Activated CD4-positive, alpha-beta T cell treated with anti-CD3 and anti-CD28 coated beads, Interleukin-2, amount 50 U/mL, for 24 hours (primary cell): ENCODE results near the gene ZC3H12C.
"Not testable (repeated sequence)": the region's sequence is repeated elsewhere in the genome, so short reads cannot be mapped to it uniquely, and the experiment has no call there.

Source experiments
- DNase-seq, 2 donors: peaks; one replicate each; pipeline ENCODE4 v3.0.0-alpha.2; 2020; ENCODE audit warnings: low read depth in 1 of 2, low spot score in 1 of 2

The ZC3H12C gene

GRCh38 chr11:110208678-110209312 lies 115.6 kb downstream of the ZC3H12C start:
- not testable (repeated sequence) for DNase-seq

GRCh38 chr11:110209313-110209694 lies 116.1 kb downstream of the ZC3H12C start:
- DNase-seq: not testable (repeated sequence)

GRCh38 chr11:110217223-110217877 lies 124.2 kb downstream of the ZC3H12C start:
- no peak for DNase-seq

GRCh38 chr11:110217936-110218335 lies 124.7 kb downstream of the ZC3H12C start:
- no peak for DNase-seq

GRCh38 chr11:110219006-110219785 lies 126.0 kb downstream of the ZC3H12C start:
- DNase-seq: no peak
